Cardiac muscle cell (in vitro differentiated cells and primary cell): ENCODE results near the gene NEDD9. TPM values are rescaled to one million over a fixed set of nuclear protein-coding genes. Genes with fewer than 3 reads are reported as not detected.

Source experiments
- DNase-seq, 2 donors: peaks; one replicate each; pipeline versions ENCODE4 v3.0.0 to v3.0.0-alpha.2; 2010 to 2017; ENCODE audit warnings: low read depth in 1 of 2, low spot score in 1 of 2
- H3K27ac ChIP-seq: fragments of 200-600 bp; sonication (generic); 2 replicates; pipeline ENCODE4 v1.5.1; 2016
- H3K27me3 ChIP-seq: fragments of 200-600 bp; sonication (generic); 2 replicates; pipeline ENCODE4 v1.6.0; 2016; ENCODE audit warnings: control low read depth
- H3K36me3 ChIP-seq: fragments of 200-600 bp; sonication (generic); 2 replicates; pipeline ENCODE4 v1.5.1; 2016; ENCODE audit warnings: control low read depth
- H3K4me1 ChIP-seq: fragments of 200-600 bp; sonication (generic); 2 replicates; pipeline ENCODE4 v1.8.1; 2017; ENCODE audit warnings: low read depth, mild to moderate bottlenecking, mixed run types
- H3K4me3 ChIP-seq: fragments of 200-600 bp; sonication (generic); 2 replicates; pipeline ENCODE4 v1.5.1; 2016; ENCODE audit warnings: mild to moderate bottlenecking
- H3K9me3 ChIP-seq: fragments of 200-600 bp; sonication (generic); 2 replicates; pipeline ENCODE4 v1.5.1; 2017; ENCODE audit warnings: low read depth, mild to moderate bottlenecking, control low read depth
- polyA plus RNA-seq: library from polyadenylated mRNA; unstranded; fragments of >200 nt; fragmentation: Nextera tagmentation; extraction: Ambion mirVana; gene quantifications from 2 replicates; pipeline ENCODE4 v1.2.1, GENCODE V29; 2016
- total RNA-seq: library from RNA; depleted of rRNA; stranded (reverse); fragments of >200 nt; gene quantifications from 2 replicates; pipeline ENCODE4 v1.2.3, GENCODE V29; 2016
- TF ChIP-seq, protein P1 (sequence below): IDR thresholded peaks from 2 replicates; pipeline ENCODE4 v1.5.1; 2012; ENCODE audit warnings: low read depth, mild to moderate bottlenecking, low read length

The NEDD9 gene
- total and polyA plus RNA-seq, 2 experiments from 2014 or later, result 12.6 to 26.8 TPM

- H3K36me3 ChIP-seq, result no peaks in the 10 kb centered on the region
- H3K4me1 ChIP-seq, result peaks cover 55% of the 10 kb centered on the region
- no peak for DNase-seq
- no peak overlapping the region for H3K27ac ChIP-seq
- H3K27me3 ChIP-seq, result no peaks in the 10 kb centered on the region
- H3K4me3 ChIP-seq, result no peak overlapping the region
- no peaks in the 10 kb centered on the region for H3K9me3 ChIP-seq
- TF ChIP-seq, protein P1, sequence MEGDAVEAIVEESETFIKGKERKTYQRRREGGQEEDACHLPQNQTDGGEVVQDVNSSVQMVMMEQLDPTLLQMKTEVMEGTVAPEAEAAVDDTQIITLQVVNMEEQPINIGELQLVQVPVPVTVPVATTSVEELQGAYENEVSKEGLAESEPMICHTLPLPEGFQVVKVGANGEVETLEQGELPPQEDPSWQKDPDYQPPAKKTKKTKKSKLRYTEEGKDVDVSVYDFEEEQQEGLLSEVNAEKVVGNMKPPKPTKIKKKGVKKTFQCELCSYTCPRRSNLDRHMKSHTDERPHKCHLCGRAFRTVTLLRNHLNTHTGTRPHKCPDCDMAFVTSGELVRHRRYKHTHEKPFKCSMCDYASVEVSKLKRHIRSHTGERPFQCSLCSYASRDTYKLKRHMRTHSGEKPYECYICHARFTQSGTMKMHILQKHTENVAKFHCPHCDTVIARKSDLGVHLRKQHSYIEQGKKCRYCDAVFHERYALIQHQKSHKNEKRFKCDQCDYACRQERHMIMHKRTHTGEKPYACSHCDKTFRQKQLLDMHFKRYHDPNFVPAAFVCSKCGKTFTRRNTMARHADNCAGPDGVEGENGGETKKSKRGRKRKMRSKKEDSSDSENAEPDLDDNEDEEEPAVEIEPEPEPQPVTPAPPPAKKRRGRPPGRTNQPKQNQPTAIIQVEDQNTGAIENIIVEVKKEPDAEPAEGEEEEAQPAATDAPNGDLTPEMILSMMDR, result no peak
Measured at GRCh38 chr6:11227698-11228097, 4.8 kb downstream of the NEDD9 start.

DNA sequence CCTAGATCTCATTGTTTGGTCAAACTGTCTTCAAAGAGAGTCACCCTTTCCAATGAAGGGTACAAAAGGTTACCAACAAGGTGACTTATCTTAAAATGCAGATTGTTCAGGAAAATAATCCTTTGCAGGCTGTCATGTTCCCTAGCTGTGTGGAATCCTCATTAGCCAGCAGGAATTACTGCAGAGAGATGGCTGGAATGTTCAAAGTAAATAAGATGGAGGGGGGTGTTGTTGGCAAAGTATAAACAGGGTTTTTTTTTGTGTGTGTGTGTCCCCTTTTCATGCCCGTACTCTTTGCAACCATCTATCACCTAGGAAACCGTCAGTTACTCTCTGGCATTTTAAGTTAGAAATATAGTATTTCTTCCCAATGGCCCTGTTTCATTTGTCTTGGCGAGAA, 6.5 kb downstream of the NEDD9 start:
- no peaks in the 10 kb centered on the region for H3K27me3 ChIP-seq
- no peak overlapping the region for H3K4me3 ChIP-seq
- peaks cover 67% of the 10 kb centered on the region for H3K4me1 ChIP-seq
- no peak overlapping the region for H3K27ac ChIP-seq
- no peaks in the 10 kb centered on the region for H3K36me3 ChIP-seq
- no peaks in the 10 kb centered on the region for H3K9me3 ChIP-seq
- TF ChIP-seq, protein P1, result no peak
- no peak for DNase-seq

DNA sequence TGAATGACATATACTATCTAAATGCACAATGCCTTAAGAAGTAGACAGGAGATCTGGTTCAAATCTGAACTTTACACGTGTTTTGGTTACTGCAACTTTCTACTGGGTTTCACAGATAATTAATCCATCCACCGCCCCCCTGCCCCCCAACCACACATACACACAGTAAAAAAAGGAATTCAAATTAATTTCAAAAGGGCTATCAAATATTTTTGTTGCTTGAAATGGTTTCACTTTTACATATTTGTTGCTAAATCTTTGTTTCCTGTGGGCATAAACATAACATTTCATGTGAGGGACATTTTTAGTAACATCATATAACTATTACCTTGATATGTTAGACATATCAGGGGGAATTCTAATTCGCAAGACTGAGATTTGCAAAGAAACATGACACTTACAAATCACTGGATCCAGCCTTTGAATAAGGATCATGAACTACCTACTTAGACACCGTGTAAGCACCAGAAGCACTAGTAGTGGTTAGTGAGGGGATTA, 7.5 kb downstream of the NEDD9 start:
- no peak overlapping the region for H3K4me3 ChIP-seq

DNA sequence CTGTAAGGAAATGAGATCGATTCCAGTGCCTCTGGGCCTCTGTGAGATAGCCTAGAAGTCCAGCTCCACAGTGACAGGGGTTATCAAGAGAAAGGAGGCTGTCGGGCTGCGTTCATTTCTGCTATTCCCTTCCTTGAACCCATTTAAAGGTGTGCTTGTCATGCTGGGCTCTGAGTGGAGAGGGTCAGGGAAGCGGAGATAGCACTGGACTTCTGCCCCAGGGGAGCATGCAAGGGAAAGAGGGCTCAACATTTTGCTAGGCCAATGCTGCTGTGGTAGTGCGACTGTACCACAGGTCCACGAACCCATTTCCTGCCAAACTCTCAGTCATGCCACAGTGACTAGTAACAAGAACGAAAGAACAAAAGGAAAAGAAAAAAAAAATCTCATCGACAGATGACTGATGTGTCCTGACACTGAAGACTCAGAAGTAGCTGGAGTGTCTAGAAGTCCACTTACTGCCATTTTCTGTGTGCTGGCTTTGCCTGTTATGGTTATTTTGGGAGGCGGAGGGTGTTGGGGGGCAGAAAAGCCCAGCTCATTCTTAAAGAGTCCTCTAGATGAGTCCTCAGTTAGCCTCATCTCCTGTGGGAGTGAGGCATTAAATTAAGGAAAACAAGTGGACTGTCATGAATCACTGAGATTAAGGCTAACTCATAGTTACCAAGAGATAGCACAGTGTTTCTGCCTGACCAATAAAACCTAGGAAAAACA, 8.1 kb downstream of the NEDD9 start:
- Histone ChIP-seq H3K27me3 (no peaks in the 10 kb centered on the region), H3K36me3 (no peaks in the 10 kb centered on the region), H3K4me3 (no peak overlapping the region), H3K27ac (peak overlapping the region; percentile 41), H3K4me1 (peaks cover 60% of the 10 kb centered on the region), H3K9me3 (no peaks in the 10 kb centered on the region)
- DNase-seq, result peak in 1 of 2 donors; percentile 51
- TF ChIP-seq, protein P1, result no peak

More for the DNA sequence above, 7.5 kb downstream of the NEDD9 start:
- H3K4me1 ChIP-seq, result peaks cover 63% of the 10 kb centered on the region
- H3K9me3 ChIP-seq, result no peaks in the 10 kb centered on the region
- no peaks in the 10 kb centered on the region for H3K27me3 ChIP-seq
- TF ChIP-seq, protein P1, result no peak
- no peak for DNase-seq
- peak overlapping the region; percentile 41 for H3K27ac ChIP-seq
- H3K36me3 ChIP-seq, result no peaks in the 10 kb centered on the region

GRCh38 chr6:11223286-11223864, 9.1 kb downstream of the NEDD9 start:
- no peak for DNase-seq
- H3K36me3 ChIP-seq, result no peaks in the 10 kb centered on the region
- H3K27ac ChIP-seq, result no peak overlapping the region
- no peaks in the 10 kb centered on the region for H3K9me3 ChIP-seq
- TF ChIP-seq, protein P1, result no peak
- H3K4me3 ChIP-seq, result no peak overlapping the region
- peaks cover 62% of the 10 kb centered on the region for H3K4me1 ChIP-seq
- H3K27me3 ChIP-seq, result no peaks in the 10 kb centered on the region
